Muscle layer of colon (tissue), 2 donors: ENCODE measurements around the gene MRPL24.

Experiments used
- H3K27ac ChIP-seq: one replicate; pipeline ENCODE4 v1.7.0; 2013; ENCODE audit warnings: low read depth, mild to moderate bottlenecking, low read length, moderate library complexity
- H3K27me3 ChIP-seq, 2 donors: one replicate each; pipeline ENCODE4 v1.7.0; 2013; ENCODE audit warnings: low read length in 2 of 2, mild to moderate bottlenecking in 2 of 2; ENCODE audit not compliant: insufficient read depth in 2 of 2, control insufficient read depth in 1 of 2
- H3K36me3 ChIP-seq: one replicate; pipeline ENCODE4 v1.7.0; 2013; ENCODE audit warnings: mild to moderate bottlenecking, low read length; ENCODE audit not compliant: insufficient read depth
- H3K4me1 ChIP-seq: one replicate; pipeline ENCODE4 v1.7.0; 2013; ENCODE audit warnings: mild to moderate bottlenecking, low read length; ENCODE audit not compliant: insufficient read depth
- H3K4me3 ChIP-seq, 2 donors: one replicate each; pipeline ENCODE4 v1.7.0; 2013; ENCODE audit warnings: low read length in 2 of 2, low read depth in 1 of 2, mild to moderate bottlenecking in 1 of 2, moderate library complexity in 1 of 2
- H3K9ac ChIP-seq: one replicate; pipeline ENCODE4 v1.7.0; 2013; ENCODE audit warnings: low read length
- H3K9me3 ChIP-seq: one replicate; pipeline ENCODE4 v1.7.0; 2013; ENCODE audit warnings: mild to moderate bottlenecking, low read length
- donor health status: abdominal sarcoma.
- donor health status: Adenocarcinoma of cecum.

MRPL24 gene

GRCh38 chr1:156740237-156740740 is 599 bp downstream of the MRPL24 start:
- Histone ChIP-seq H3K36me3 (peaks cover 64% of the 10 kb centered on the region), H3K27ac (peak overlapping the region; percentile 86)

GRCh38 chr1:156738916-156739315 is 2.0 kb downstream of the MRPL24 start:
- Histone ChIP-seq H3K4me1 (peaks cover 18% of the 10 kb centered on the region), H3K36me3 (peaks cover 55% of the 10 kb centered on the region), H3K9me3 (no peaks in the 10 kb centered on the region), H3K4me3 (no peak overlapping the region), H3K9ac (no peak overlapping the region), H3K27me3 (no peaks in the 10 kb centered on the region), H3K27ac (no peak overlapping the region)

More at GRCh38 chr1:156740237-156740740, 599 bp downstream of the MRPL24 start:
- Histone ChIP-seq H3K9me3 (no peaks in the 10 kb centered on the region), H3K9ac (peak overlapping the region; percentile 75), H3K27me3 (no peaks in the 10 kb centered on the region), H3K4me1 (peaks cover 19% of the 10 kb centered on the region), H3K4me3 (peak overlapping the region; percentile 96 to 97)

GRCh38 chr1:156738407-156738806 is 2.5 kb downstream of the MRPL24 start:
- Histone ChIP-seq H3K36me3 (peaks cover 55% of the 10 kb centered on the region), H3K9ac (no peak overlapping the region), H3K27ac (no peak overlapping the region)

GRCh38 chr1:156733989-156734584 is 6.8 kb downstream of the MRPL24 start:
- H3K4me3 ChIP-seq, result no peak overlapping the region
- H3K27me3 ChIP-seq, result no peaks in the 10 kb centered on the region
- H3K9ac ChIP-seq, result no peak overlapping the region
- no peak overlapping the region for H3K27ac ChIP-seq
- H3K36me3 ChIP-seq, result peaks cover 52% of the 10 kb centered on the region
- H3K4me1 ChIP-seq, result peaks cover 7% of the 10 kb centered on the region
- H3K9me3 ChIP-seq, result no peaks in the 10 kb centered on the region

More at GRCh38 chr1:156738407-156738806, 2.5 kb downstream of the MRPL24 start:
- Histone ChIP-seq H3K27me3 (no peaks in the 10 kb centered on the region), H3K4me1 (peaks cover 18% of the 10 kb centered on the region), H3K9me3 (no peaks in the 10 kb centered on the region), H3K4me3 (no peak overlapping the region)

GRCh38 chr1:156728599-156729462 is 12.1 kb downstream of the MRPL24 start, which contains the start of gene ISG20L2:
ISG20L2 (minus strand) TSS chr1:156728766; CDS start chr1:156727652, 1,114 bp downstream.
- H3K36me3 ChIP-seq, result peaks cover 47% of the 10 kb centered on the region
- peak within 1 kb of the TSS; percentile 100 for H3K9ac ChIP-seq
- no peaks in the 10 kb centered on the region for H3K27me3 ChIP-seq
- H3K9me3 ChIP-seq, result no peaks in the 10 kb centered on the region
- peaks cover 42% of the 10 kb centered on the region for H3K4me1 ChIP-seq
- peak within 1 kb of the TSS; percentile 93 to 99 for H3K4me3 ChIP-seq
- peak within 1 kb of the TSS; percentile 97 for H3K27ac ChIP-seq

GRCh38 chr1:156727926-156728598 is 12.8 kb downstream of the MRPL24 start, which contains the start of gene METTL25B:
METTL25B (plus strand) TSS chr1:156728469; CDS start chr1:156729105, 636 bp downstream.
- peak within 1 kb of the TSS; percentile 93 to 99 for H3K4me3 ChIP-seq
- no peaks in the 10 kb centered on the region for H3K27me3 ChIP-seq
- no peaks in the 10 kb centered on the region for H3K9me3 ChIP-seq
- peaks cover 42% of the 10 kb centered on the region for H3K4me1 ChIP-seq
- peak within 1 kb of the TSS; percentile 100 for H3K9ac ChIP-seq
- peaks cover 47% of the 10 kb centered on the region for H3K36me3 ChIP-seq
- H3K27ac ChIP-seq, result peak within 1 kb of the TSS; percentile 97

- Histone ChIP-seq H3K27ac (peak overlapping the region; percentile 97), H3K4me1 (peaks cover 42% of the 10 kb centered on the region), H3K27me3 (no peaks in the 10 kb centered on the region)
Observed at GRCh38 chr1:156727492-156727891, 13.4 kb downstream of the MRPL24 start.

GRCh38 chr1:156726549-156727226 is 14.2 kb downstream of the MRPL24 start:
- peak overlapping the region; percentile 95 for H3K9ac ChIP-seq
- H3K4me3 ChIP-seq, result peak overlapping the region; percentile 27 to 99
- H3K27ac ChIP-seq, result no peak overlapping the region
- no peaks in the 10 kb centered on the region for H3K9me3 ChIP-seq
- no peaks in the 10 kb centered on the region for H3K27me3 ChIP-seq
- peaks cover 42% of the 10 kb centered on the region for H3K4me1 ChIP-seq
- H3K36me3 ChIP-seq, result peaks cover 41% of the 10 kb centered on the region

More at GRCh38 chr1:156727492-156727891, 13.4 kb downstream of the MRPL24 start:
- H3K4me3 ChIP-seq, result peak overlapping the region; percentile 93 to 99
- peaks cover 46% of the 10 kb centered on the region for H3K36me3 ChIP-seq
- peak overlapping the region; percentile 95 for H3K9ac ChIP-seq
- no peaks in the 10 kb centered on the region for H3K9me3 ChIP-seq

GRCh38 chr1:156725683-156726280 is 15.1 kb downstream of the MRPL24 start:
- Histone ChIP-seq H3K27ac (peak overlapping the region; percentile 68), H3K9ac (peak overlapping the region; percentile 66), H3K4me3 (peak overlapping the region; percentile 32 to 99), H3K4me1 (peaks cover 42% of the 10 kb centered on the region), H3K9me3 (no peaks in the 10 kb centered on the region), H3K27me3 (no peaks in the 10 kb centered on the region), H3K36me3 (peaks cover 50% of the 10 kb centered on the region)

- Histone ChIP-seq H3K9ac (no peak overlapping the region), H3K36me3 (peaks cover 45% of the 10 kb centered on the region), H3K27ac (no peak overlapping the region), H3K9me3 (no peaks in the 10 kb centered on the region), H3K27me3 (no peaks in the 10 kb centered on the region), H3K4me1 (peaks cover 21% of the 10 kb centered on the region), H3K4me3 (no peak overlapping the region)
Observed at GRCh38 chr1:156721535-156721934, 19.4 kb downstream of the MRPL24 start.
